EL (cell line): Measurements from ENCODE around the gene ZBTB43.
"Not testable (repeated sequence)": the region's sequence is repeated elsewhere in the genome, so short reads cannot be mapped to it uniquely, and the experiment has no call there.

Source experiments
- DNase-seq: peaks from one replicate; pipeline ENCODE4 v3.0.0-alpha.2; 2016

Gene ZBTB43

GRCh38 chr9:126804696-126805553, at the start of gene ZBTB43:
ZBTB43 (plus strand) TSS chr9:126805040; CDS start chr9:126832510, 27,470 bp downstream.
- peak; percentile 97 for DNase-seq

GRCh38 chr9:126755317-126755875, 49.4 kb upstream of the ZBTB43 start:
- DNase-seq, result no peak

GRCh38 chr9:126756238-126756637, 48.6 kb upstream of the ZBTB43 start:
- no peak for DNase-seq

- no peak for DNase-seq
Observed at GRCh38 chr9:126756876-126757415, 47.9 kb upstream of the ZBTB43 start.

GRCh38 chr9:126758916-126759585, 45.8 kb upstream of the ZBTB43 start:
- DNase-seq, result no peak

GRCh38 chr9:126761274-126761673, 43.6 kb upstream of the ZBTB43 start:
- DNase-seq, result no peak

- DNase-seq, result peak; percentile 14
Observed at GRCh38 chr9:126763130-126763764, 41.6 kb upstream of the ZBTB43 start.

GRCh38 chr9:126773004-126773607, 31.7 kb upstream of the ZBTB43 start:
- no peak for DNase-seq

GRCh38 chr9:126775926-126776325, 28.9 kb upstream of the ZBTB43 start:
- DNase-seq, result no peak

- no peak for DNase-seq
Observed at GRCh38 chr9:126777733-126778132, 27.1 kb upstream of the ZBTB43 start.

GRCh38 chr9:126778141-126778540, 26.7 kb upstream of the ZBTB43 start:
- DNase-seq, result no peak

GRCh38 chr9:126778696-126779095, 26.1 kb upstream of the ZBTB43 start:
- DNase-seq, result not testable (repeated sequence)

GRCh38 chr9:126781186-126782052, 23.4 kb upstream of the ZBTB43 start:
- peak; percentile 74 for DNase-seq

GRCh38 chr9:126782053-126782388, 22.8 kb upstream of the ZBTB43 start:
- DNase-seq, result no peak

GRCh38 chr9:126783949-126784348, 20.9 kb upstream of the ZBTB43 start:
- no peak for DNase-seq

- DNase-seq, result no peak
Observed at GRCh38 chr9:126784401-126784800, 20.4 kb upstream of the ZBTB43 start.

GRCh38 chr9:126784841-126785240, 20.0 kb upstream of the ZBTB43 start:
- DNase-seq, result not testable (repeated sequence)

GRCh38 chr9:126788046-126788445, 16.8 kb upstream of the ZBTB43 start:
- no peak for DNase-seq

GRCh38 chr9:126788634-126789349, 16.0 kb upstream of the ZBTB43 start:
- DNase-seq, result peak; percentile 16

- no peak for DNase-seq
Observed at GRCh38 chr9:126790561-126790960, 14.3 kb upstream of the ZBTB43 start.
